Measurements from ENCODE around the gene DMBT1. TPM values are rescaled to one million over a fixed set of nuclear protein-coding genes. Genes with fewer than 3 reads are reported as not detected.

Gene DMBT1
- total RNA-seq, 1 donor from 2014 or later, result 43.1 TPM

GRCh38 chr10:122567056-122567660 lies 6.6 kb downstream of the DMBT1 start:
- Histone ChIP-seq H3K4me1 (peaks cover 8% of the 10 kb centered on the region), H3K9me3 (no peaks in the 10 kb centered on the region), H3K36me3 (no peaks in the 10 kb centered on the region), H3K27me3 (ENCODE audit: low read depth) (peaks cover 3% of the 10 kb centered on the region), H3K4me3 (no peak overlapping the region), H3K27ac (no peak overlapping the region)
- peak; percentile 39 to 56 for ATAC-seq
- TF ChIP-seq CTCF (IDR thresholded peaks at IDR 0.05), result peak; percentile 56
- intact Hi-C loops (cut with DNase I), result no loop called here
- no peak for DNase-seq

- Histone ChIP-seq H3K4me1 (peaks cover 8% of the 10 kb centered on the region), H3K27ac (no peak overlapping the region), H3K27me3 (ENCODE audit: low read depth) (peaks cover 3% of the 10 kb centered on the region), H3K36me3 (no peaks in the 10 kb centered on the region), H3K4me3 (no peak overlapping the region), H3K9me3 (no peaks in the 10 kb centered on the region)
- intact Hi-C loops (cut with DNase I), result no loop called here
- no peak for DNase-seq
- TF ChIP-seq CTCF (IDR thresholded peaks at IDR 0.05), result no peak
- ATAC-seq, result no peak
Observed at GRCh38 chr10:122568551-122568950, 8.0 kb downstream of the DMBT1 start.

GRCh38 chr10:122570920-122571319 lies 10.4 kb downstream of the DMBT1 start:
- no peak for TF ChIP-seq CTCF (IDR thresholded peaks at IDR 0.05)
- DNase-seq (no peak), ATAC-seq (no peak)
- intact Hi-C loops (cut with DNase I), result no loop called here
- Histone ChIP-seq H3K9me3 (no peaks in the 10 kb centered on the region), H3K27ac (no peak overlapping the region), H3K4me3 (no peak overlapping the region), H3K4me1 (peaks cover under 1% of the 10 kb centered on the region), H3K27me3 (ENCODE audit: low read depth) (no peaks in the 10 kb centered on the region), H3K36me3 (no peaks in the 10 kb centered on the region)

- Histone ChIP-seq H3K9me3 (no peaks in the 10 kb centered on the region), H3K27me3 (ENCODE audit: low read depth) (no peaks in the 10 kb centered on the region), H3K4me1 (no peaks in the 10 kb centered on the region), H3K36me3 (no peaks in the 10 kb centered on the region), H3K27ac (no peak overlapping the region), H3K4me3 (no peak overlapping the region)
- DNase-seq, result no peak
- no peak for TF ChIP-seq CTCF (IDR thresholded peaks at IDR 0.05)
- ATAC-seq, result no peak
- intact Hi-C loops (cut with DNase I), result no loop called here
Observed at GRCh38 chr10:122571892-122572291, 11.3 kb downstream of the DMBT1 start.

- Histone ChIP-seq H3K4me3 (no peak overlapping the region), H3K27me3 (ENCODE audit: low read depth) (no peaks in the 10 kb centered on the region), H3K36me3 (no peaks in the 10 kb centered on the region), H3K4me1 (no peaks in the 10 kb centered on the region), H3K27ac (no peak overlapping the region), H3K9me3 (no peaks in the 10 kb centered on the region)
- no peak for TF ChIP-seq CTCF (IDR thresholded peaks at IDR 0.05)
- intact Hi-C loops (cut with DNase I), result no loop called here
- ATAC-seq, result no peak
- DNase-seq, result no peak
Observed at GRCh38 chr10:122575776-122576175, 15.2 kb downstream of the DMBT1 start.

Measured in lower lobe of right lung (tissue), 2 donors.